ENCODE measurements around the gene FAM3D. TPM values are rescaled to one million over a fixed set of nuclear protein-coding genes. Genes with fewer than 3 reads are reported as not detected.
"Not testable (repeated sequence)": the region's sequence is repeated elsewhere in the genome, so short reads cannot be mapped to it uniquely, and the experiment has no call there.

The FAM3D gene, protein sequence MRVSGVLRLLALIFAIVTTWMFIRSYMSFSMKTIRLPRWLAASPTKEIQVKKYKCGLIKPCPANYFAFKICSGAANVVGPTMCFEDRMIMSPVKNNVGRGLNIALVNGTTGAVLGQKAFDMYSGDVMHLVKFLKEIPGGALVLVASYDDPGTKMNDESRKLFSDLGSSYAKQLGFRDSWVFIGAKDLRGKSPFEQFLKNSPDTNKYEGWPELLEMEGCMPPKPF
- total RNA-seq (not detected), polyA plus RNA-seq (under 1 TPM; 0.07 to 0.37 TPM)
- long read RNA-seq, donor 1: 0 reads
- long read RNA-seq, donor 2: 0 reads
- long read RNA-seq, donor 3: 0 reads

GRCh38 chr3:58666683-58667082, at the start of gene FAM3D:
Gene FAM3D (minus strand): TSS chr3:58666774. CDS start chr3:58655563, 11,211 bp downstream.
- intact Hi-C loops (cut with DNase I): no loop called here
- H3K9me3 ChIP-seq: no peaks in the 10 kb centered on the region
- H3K27me3 ChIP-seq: peaks cover 0 to 7% (median 0%) of the 10 kb centered on the region in 7 donors
- H3K4me1 ChIP-seq: peaks cover 0 to 10% (median 0%) of the 10 kb centered on the region in 9 donors
- DNase-seq (peak in 1 of 2 donors; percentile 15), ATAC-seq (peak; percentile 44 to 80 (median 67))
- no peak within 1 kb of the TSS for H3K4me3 ChIP-seq
- peak within 1 kb of the TSS in 1 of 10 donors; percentile 62 for H3K27ac ChIP-seq
- no peaks in the 10 kb centered on the region for H3K36me3 ChIP-seq
- TF ChIP-seq, protein P1, sequence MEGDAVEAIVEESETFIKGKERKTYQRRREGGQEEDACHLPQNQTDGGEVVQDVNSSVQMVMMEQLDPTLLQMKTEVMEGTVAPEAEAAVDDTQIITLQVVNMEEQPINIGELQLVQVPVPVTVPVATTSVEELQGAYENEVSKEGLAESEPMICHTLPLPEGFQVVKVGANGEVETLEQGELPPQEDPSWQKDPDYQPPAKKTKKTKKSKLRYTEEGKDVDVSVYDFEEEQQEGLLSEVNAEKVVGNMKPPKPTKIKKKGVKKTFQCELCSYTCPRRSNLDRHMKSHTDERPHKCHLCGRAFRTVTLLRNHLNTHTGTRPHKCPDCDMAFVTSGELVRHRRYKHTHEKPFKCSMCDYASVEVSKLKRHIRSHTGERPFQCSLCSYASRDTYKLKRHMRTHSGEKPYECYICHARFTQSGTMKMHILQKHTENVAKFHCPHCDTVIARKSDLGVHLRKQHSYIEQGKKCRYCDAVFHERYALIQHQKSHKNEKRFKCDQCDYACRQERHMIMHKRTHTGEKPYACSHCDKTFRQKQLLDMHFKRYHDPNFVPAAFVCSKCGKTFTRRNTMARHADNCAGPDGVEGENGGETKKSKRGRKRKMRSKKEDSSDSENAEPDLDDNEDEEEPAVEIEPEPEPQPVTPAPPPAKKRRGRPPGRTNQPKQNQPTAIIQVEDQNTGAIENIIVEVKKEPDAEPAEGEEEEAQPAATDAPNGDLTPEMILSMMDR (IDR thresholded peaks at IDR 0.05): no peak
- 60 to 64% methylated on average over 6 of the region's 6 CpGs for WGBS, 2 donors

DNA sequence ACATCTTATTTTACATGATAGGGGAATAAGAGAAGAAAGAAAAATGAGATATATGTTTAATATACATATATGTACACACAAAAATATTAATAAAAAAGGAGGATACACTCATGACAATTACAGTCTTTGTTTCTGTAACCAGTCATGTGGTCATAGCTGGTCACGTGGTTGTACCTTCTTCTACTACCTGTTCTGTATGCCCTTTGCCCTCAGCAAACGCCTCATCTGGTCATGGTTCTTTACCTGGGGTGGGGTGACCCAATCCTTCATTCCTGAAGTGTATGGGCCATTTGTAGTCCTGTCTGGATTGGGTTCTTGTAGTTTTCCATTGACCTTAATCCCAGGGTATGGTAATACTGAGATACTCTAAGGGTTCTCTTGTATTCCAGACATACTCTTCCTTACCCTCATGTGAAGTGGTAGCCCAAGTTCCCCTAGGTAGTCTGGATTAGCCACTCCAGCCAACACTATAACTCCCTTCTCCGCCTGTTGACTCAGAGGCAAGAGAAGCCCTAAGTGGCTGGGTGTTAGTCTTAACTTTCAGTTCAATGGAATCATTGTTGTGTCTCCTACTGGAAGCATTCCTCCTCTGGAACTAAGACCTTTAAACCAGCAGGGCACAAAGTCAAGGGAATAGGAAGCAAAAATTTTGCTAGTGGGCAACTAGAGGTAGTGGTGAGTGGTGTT, 47.3 kb upstream of the FAM3D start:
- H3K4me1 ChIP-seq: no peaks in the 10 kb centered on the region
- no peak for ATAC-seq
- H3K27ac ChIP-seq: no peak overlapping the region
- DNase-seq: no peak
- WGBS, 2 donors: 82 to 83% methylated on average over 3 of the region's 3 CpGs
- H3K4me3 ChIP-seq: no peak overlapping the region
- H3K9me3 ChIP-seq: no peaks in the 10 kb centered on the region
- H3K36me3 ChIP-seq: no peaks in the 10 kb centered on the region
- TF ChIP-seq, protein P1 (IDR thresholded peaks at IDR 0.05): no peak
- H3K27me3 ChIP-seq: no peaks in the 10 kb centered on the region
- intact Hi-C loops (cut with DNase I): no loop called here

DNA sequence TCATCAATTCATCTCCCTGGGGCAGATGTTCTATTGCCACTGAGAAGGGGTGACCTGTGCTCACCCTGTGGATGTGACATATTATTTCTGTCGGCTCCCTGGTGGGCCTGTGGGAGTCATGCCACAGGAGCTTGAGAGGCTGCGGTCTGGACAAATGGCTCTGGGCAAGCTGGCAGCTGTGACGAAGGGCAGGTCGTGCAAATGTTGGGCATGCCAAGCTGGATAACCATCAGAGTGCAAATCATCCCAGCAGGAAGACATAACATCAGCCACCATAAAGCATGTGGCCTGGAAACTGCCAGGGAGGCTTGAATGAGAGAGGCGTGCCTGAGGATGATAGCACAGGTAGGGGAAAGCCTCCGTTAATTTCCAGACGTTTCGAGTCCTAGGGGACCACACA, 45.3 kb upstream of the FAM3D start:
- no peaks in the 10 kb centered on the region for H3K36me3 ChIP-seq
- DNase-seq (no peak), ATAC-seq (no peak)
- no peaks in the 10 kb centered on the region for H3K4me1 ChIP-seq
- no peak overlapping the region for H3K27ac ChIP-seq
- whole genome bisulfite sequencing, 2 donors: 82 to 83% methylated on average over 8 of the region's 8 CpGs
- H3K27me3 ChIP-seq: no peaks in the 10 kb centered on the region
- no peaks in the 10 kb centered on the region for H3K9me3 ChIP-seq
- H3K4me3 ChIP-seq: no peak overlapping the region
- intact Hi-C loops (cut with DNase I): no loop called here
- TF ChIP-seq, protein P1 (IDR thresholded peaks at IDR 0.05): no peak

- ATAC-seq; H3K27ac ChIP-seq; H3K4me3 ChIP-seq; H3K9me3 ChIP-seq; H3K36me3 ChIP-seq; intact Hi-C loops (cut with DNase I); H3K4me1 ChIP-seq; H3K27me3 ChIP-seq; DNase-seq: not testable (repeated sequence)
- 84 to 87% methylated on average over 3 of the region's 3 CpGs for WGBS, 2 donors
These were observed 42.4 kb upstream of the FAM3D start for GRCh38 chr3:58708983-58709382.

Measured in heart right ventricle (tissue), 16 donors.